HUES48 (cell line): ENCODE data around the gene RPRD1B.

Experiments
- H3K27ac ChIP-seq: one replicate; pipeline ENCODE4 v1.7.0; 2013; ENCODE audit warnings: low read depth, low read length, inconsistent platforms
- H3K27me3 ChIP-seq: 2 replicates; pipeline ENCODE4 v1.6.1; 2013; ENCODE audit warnings: mild to moderate bottlenecking, low read length; ENCODE audit not compliant: control insufficient read depth, insufficient read depth
- H3K36me3 ChIP-seq: 2 replicates; pipeline ENCODE4 v1.6.1; 2013; ENCODE audit warnings: low read length; ENCODE audit not compliant: control insufficient read depth, insufficient read depth
- H3K4me1 ChIP-seq: 2 replicates; pipeline ENCODE4 v1.6.1; 2013; ENCODE audit warnings: mild to moderate bottlenecking, low read length; ENCODE audit not compliant: control insufficient read depth, insufficient read depth
- H3K4me3 ChIP-seq: 2 replicates; pipeline ENCODE4 v1.5.1; 2013; ENCODE audit warnings: mild to moderate bottlenecking, low read depth, low read length
- H3K9ac ChIP-seq: 2 replicates; pipeline ENCODE4 v1.6.1; 2013; ENCODE audit warnings: mild to moderate bottlenecking, low read depth, low read length, moderate library complexity
- H3K9me3 ChIP-seq: 2 replicates; pipeline ENCODE4 v1.6.1; 2013; ENCODE audit warnings: low read length; ENCODE audit not compliant: control insufficient read depth, insufficient read depth

The RPRD1B gene, protein sequence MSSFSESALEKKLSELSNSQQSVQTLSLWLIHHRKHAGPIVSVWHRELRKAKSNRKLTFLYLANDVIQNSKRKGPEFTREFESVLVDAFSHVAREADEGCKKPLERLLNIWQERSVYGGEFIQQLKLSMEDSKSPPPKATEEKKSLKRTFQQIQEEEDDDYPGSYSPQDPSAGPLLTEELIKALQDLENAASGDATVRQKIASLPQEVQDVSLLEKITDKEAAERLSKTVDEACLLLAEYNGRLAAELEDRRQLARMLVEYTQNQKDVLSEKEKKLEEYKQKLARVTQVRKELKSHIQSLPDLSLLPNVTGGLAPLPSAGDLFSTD

DNA sequence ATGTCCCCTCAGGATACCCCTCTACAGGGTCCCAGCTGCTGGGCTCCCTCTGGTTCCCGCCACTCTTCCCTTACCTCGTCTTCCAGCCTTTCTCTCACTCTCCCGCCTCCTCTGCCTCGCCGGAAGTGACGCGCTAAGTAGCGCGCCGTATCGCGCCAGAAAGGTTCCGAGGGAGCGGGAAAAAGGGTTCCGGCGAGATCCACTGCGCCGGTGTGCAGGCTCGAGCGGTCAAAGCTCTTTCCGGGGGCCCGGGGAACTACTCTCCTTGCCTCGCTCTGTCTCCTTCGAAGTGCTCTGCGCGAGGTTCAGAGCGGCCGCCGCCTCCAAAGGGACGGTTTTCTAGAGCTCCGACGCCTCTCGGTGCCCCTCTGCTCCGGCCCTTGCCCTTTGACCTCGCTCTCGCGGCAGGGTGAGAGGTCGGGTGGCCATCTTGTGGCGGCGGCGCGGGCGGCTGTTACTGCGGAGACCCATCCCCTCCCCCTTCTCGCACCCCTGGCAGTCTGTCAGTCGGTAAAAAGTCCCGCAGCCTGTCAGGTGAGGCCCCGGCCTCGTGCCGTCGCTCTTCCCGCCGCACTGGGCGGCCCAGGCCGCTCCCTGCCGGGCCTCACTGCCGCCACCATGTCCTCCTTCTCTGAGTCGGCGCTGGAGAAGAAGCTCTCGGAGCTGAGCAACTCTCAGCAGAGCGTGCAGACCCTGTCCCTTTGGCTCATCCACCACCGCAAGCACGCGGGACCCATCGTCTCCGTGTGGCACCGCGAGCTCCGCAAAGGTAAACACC is at the start of gene RPRD1B, which contains the start of gene TTI1:
Gene RPRD1B (plus strand): TSS at position 417 of the 778 bp plus-strand sequence. CDS start 202 bp downstream, at position 619.
Gene TTI1 (minus strand): TSS at position 127 of the 778 bp plus-strand sequence. CDS start 19,640 bp downstream, outside the sequence.
- Histone ChIP-seq H3K27me3 (no peaks in the 10 kb centered on the region), H3K9ac (peak within 1 kb of the TSS; percentile 99), H3K9me3 (no peaks in the 10 kb centered on the region), H3K4me3 (peak within 1 kb of the TSS; percentile 93), H3K36me3 (peaks cover 27% of the 10 kb centered on the region), H3K27ac (peak within 1 kb of the TSS; percentile 98), H3K4me1 (peaks cover 17% of the 10 kb centered on the region)

DNA sequence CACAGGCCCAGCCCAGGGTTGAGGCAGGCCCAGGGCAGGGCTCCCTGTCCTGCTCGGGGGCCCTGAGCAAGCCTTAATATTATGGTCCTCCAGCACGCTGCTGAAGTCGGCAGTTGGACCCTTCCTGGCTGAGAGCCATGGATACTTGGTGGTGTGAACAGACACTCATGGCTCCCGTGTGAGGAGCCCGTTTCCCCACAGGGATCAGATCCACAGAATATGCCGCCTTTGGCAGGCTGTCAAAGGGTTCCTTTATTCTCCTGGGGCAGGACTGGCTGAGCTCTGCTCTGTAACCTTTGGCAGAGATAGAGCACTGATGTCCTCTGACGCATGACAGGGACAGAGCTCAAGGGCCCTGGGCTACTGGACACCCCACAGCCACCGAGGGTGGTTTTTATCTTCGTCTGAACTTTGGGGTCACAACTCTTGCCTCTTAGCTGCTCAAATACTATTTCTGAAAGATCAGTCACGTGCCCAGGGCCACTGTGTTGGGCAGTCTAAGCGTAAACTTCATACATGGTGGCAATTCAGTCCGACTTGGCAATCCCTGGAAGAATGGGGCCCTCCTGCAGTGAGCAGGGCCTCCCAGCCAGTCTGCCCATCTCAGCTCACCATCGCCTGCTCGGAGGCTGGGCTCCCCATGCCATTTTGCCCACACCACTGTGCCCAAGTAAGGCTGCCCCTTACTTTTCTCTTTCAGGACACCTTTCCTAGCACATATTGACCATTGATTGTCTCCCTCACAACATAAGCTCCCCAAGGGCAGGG is 49.3 kb upstream of the RPRD1B start:
- Histone ChIP-seq H3K36me3 (peaks cover 29% of the 10 kb centered on the region), H3K4me1 (no peaks in the 10 kb centered on the region; the same call in 1 of the 2 replicates), H3K9me3 (no peaks in the 10 kb centered on the region), H3K27ac (no peak overlapping the region), H3K9ac (no peak overlapping the region), H3K27me3 (no peaks in the 10 kb centered on the region), H3K4me3 (no peak overlapping the region)

DNA sequence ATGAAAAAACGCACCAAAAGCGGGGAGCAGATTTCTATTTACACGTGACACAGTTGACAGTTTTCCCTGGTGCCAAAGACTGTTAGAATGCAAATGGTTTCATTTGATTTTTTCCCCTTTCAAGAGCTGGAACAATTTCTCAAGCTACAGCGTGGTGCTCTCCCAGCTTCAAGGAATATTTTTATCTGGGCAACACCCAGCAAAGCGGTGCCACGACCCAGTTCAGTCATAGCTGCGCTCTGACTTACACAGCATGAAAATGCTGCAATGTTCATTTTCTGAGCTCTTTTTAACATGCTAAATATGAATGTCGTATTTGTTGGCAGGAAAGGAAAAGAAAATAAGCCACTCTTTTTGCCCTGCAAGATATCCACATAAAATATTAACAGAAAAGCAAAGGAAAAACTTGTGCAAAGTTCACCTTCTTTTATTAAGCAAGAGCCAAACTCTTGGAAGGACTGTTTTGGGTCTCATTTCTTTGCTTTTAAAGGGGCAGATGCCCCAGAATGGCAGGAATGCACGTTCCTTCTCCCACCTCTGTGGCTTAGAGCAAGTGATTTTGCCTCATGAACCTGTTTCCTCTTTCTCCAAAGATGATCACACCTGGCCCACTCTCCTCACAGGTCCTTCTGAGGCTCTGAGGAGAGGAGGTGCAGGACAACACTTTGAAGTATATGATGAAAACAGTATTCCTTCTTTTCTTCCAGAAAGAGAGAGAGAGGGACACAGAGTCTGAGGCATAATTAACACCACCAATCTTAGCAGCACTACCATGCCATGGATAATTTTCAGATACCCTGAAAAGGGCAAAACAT is 47.3 kb upstream of the RPRD1B start:
- Histone ChIP-seq H3K4me1 (no peaks in the 10 kb centered on the region), H3K9ac (no peak overlapping the region), H3K36me3 (peaks cover 46% of the 10 kb centered on the region), H3K4me3 (no peak overlapping the region), H3K27ac (no peak overlapping the region), H3K9me3 (no peaks in the 10 kb centered on the region), H3K27me3 (no peaks in the 10 kb centered on the region)

DNA sequence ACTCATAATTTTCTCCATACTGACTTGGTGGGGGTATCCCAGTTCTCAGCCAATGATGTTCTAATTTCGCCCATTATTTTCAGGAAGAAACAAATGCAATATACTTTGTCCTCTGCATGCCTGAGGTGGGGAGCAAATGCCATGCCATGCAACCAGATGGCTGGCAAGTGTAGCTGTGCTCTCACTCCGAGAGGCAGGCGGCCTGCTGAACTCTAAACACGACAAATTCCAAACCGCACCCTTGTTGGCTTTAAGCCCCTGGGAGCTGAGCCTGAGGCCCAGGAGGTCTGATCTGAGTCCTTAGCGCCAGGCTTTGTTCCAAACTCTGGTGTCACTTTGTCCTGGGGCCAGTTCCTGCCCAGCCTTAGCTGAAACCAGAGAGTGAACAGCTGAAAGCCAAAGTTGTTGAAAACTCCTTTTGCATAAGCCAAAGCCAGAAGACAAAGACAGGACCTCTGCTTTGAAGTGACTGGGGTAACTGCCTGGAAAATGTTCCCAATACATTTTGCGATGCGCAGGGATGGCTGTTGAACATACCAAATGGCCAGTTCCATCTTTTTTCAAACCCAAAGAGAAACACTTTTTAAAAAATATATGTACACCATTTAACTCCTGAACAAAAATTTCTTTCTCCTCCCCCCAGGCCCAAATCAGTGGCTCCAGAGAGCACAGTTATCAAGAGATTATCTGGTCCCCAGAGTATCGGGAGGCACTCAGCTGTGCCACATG is 46.5 kb upstream of the RPRD1B start:
- Histone ChIP-seq H3K27me3 (no peaks in the 10 kb centered on the region), H3K9me3 (no peaks in the 10 kb centered on the region), H3K9ac (no peak overlapping the region), H3K4me3 (no peak overlapping the region), H3K27ac (peak overlapping the region; percentile 59), H3K36me3 (peaks cover 54% of the 10 kb centered on the region), H3K4me1 (no peaks in the 10 kb centered on the region)

DNA sequence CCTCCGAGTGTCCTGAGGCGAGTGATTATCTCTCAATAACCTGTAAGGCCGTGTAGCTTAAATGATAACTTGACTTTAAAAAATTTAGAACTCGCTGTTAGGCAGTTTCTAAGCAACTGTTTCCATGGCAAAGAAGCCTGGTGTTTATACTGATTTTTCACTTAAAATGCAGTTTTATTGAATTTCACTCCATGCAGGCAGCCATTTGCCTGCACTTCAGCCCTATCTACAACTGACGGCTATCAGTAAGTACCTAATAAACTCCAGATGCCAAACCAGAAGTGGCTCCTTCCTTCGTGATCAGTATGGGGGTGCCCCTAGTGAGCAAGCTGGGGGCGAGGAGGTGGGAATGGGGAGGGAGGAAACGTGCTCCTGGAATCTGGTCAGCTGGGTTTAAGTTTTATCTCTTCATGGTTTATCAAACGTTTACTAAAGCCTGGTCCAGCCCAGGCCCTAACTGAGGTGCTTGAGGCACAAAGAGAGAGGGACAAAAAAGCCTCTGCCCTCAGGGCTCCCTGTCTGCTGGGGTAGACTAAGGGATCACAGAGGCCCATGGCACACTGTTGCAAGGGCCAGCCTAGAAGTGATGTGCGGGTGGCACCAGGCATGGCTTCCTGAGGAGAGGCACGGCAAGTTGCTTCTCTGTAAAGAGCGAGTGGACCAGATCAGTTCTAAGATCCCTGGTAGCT is 45.8 kb upstream of the RPRD1B start:
- H3K36me3 ChIP-seq, result peaks cover 55% of the 10 kb centered on the region
- no peaks in the 10 kb centered on the region for H3K27me3 ChIP-seq
- peaks cover 2% of the 10 kb centered on the region; the same call in 1 of the 2 replicates for H3K4me1 ChIP-seq
- H3K27ac ChIP-seq, result no peak overlapping the region
- no peaks in the 10 kb centered on the region for H3K9me3 ChIP-seq
- no peak overlapping the region for H3K9ac ChIP-seq
- H3K4me3 ChIP-seq, result no peak overlapping the region

DNA sequence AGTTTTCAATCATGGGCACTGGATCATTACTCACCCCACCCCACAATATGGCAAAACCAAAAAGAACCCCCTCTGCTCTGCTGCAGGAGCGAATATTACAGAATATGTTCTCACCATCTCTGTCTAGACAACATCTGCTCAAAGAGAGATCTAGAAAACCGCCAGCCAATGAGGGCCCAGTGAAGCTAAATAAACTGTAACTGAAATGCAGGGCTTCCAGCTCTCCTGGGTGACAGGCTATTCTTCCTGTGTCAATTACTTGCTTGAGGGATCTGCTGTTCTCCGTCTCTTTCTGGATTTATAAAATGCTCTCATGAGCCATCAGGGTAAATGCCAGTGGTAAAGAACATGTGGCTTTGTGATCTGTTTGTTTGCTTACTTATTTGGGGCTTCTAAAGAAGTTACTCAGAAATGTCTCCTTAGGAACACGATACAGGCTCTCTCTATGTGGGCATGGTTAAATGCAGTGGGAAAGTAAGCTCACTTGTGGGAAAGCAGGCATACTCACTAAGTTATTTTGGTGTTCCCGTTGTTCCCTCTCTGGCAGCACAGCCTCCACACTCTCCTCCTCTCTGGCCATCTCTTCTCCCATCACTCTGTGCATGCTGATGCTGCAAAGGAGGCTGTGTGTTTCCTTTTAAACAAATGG is 45.1 kb upstream of the RPRD1B start:
- Histone ChIP-seq H3K4me1 (peaks cover 4% of the 10 kb centered on the region; the same call in 1 of the 2 replicates), H3K27ac (no peak overlapping the region), H3K9me3 (no peaks in the 10 kb centered on the region), H3K36me3 (peaks cover 55% of the 10 kb centered on the region), H3K27me3 (no peaks in the 10 kb centered on the region), H3K4me3 (no peak overlapping the region), H3K9ac (no peak overlapping the region)

DNA sequence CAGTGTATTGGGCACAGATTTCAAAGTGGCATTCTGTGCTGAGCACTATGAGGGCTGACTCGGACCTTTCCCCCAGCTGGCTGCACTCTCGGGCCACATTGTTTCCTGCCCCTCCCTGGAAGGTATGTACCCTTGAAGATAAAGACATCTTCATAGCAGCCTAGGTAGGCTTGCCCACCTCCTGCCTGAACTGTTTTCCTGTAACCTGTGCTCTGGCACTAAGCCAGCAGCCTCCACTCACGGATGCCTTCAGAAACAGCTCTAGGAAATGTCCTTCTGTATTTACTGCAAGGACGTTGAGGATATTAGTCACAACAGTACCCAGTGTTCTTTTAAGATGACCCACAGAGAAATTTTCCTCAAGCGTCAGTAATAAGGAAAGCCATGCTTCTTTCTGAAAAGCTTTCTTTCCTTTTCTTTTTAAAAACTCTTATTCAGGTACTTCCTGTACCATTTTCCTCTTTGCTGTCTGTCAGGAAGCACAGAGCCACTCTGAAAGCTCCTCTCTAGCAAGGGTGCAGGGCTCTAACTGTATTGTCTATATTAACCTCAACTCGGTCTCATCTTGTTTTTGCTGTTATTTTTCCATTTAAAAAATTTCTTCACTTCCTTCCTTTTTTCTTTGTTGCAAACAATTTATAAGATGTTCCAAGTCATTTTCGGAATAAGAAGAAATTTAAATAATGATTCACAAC is 43.8 kb upstream of the RPRD1B start:
- peaks cover 64% of the 10 kb centered on the region for H3K36me3 ChIP-seq
- H3K27me3 ChIP-seq, result no peaks in the 10 kb centered on the region
- H3K9me3 ChIP-seq, result no peaks in the 10 kb centered on the region
- H3K27ac ChIP-seq, result no peak overlapping the region
- H3K4me3 ChIP-seq, result no peak overlapping the region
- H3K9ac ChIP-seq, result no peak overlapping the region
- peaks cover 4% of the 10 kb centered on the region; the same call in 1 of the 2 replicates for H3K4me1 ChIP-seq

DNA sequence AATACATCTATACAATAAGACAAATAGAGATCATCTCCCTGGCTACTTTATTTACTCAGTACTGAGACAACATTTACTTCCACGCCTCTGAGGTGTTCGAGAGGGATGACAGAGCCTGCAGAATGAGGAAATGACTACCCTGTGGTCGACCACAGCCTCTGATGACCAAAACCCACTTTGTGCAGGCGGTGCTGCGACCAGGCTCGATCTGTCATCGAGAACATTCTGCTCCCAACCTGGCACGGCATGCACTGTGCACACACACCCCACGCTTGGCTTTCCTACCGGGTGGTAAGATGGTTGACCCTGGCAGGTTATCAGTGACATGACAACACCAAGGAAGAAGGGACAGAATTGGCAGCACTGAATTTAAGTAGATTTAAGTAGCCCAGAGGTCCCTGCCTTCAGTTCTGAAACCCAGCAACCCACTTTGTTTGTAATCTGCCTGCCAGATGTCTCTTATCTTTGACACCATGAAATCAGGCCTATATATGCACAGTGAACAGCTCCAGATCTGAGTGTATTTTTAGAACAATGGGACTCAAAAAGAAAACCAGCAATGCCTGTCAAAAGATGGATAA is 42.9 kb upstream of the RPRD1B start:
- Histone ChIP-seq H3K9me3 (no peaks in the 10 kb centered on the region), H3K9ac (no peak overlapping the region), H3K27me3 (no peaks in the 10 kb centered on the region), H3K27ac (no peak overlapping the region), H3K4me1 (peaks cover 4% of the 10 kb centered on the region; the same call in 1 of the 2 replicates), H3K36me3 (peaks cover 73% of the 10 kb centered on the region), H3K4me3 (no peak overlapping the region)
